Naive thymus-derived CD4-positive, alpha-beta T cell (primary cell): ENCODE results near the gene KIAA0825. TPM values are rescaled to one million over a fixed set of nuclear protein-coding genes. Genes with fewer than 3 reads are reported as not detected.

Experiments used
- ATAC-seq: fragments of 150-1000 bp; cut with Tn5 transposase; 2 replicates; pipeline ENCODE4 v1.10.0; 2021; ENCODE audit warnings: mild to moderate bottlenecking, moderate library complexity
- CTCF ChIA-PET: fragments of 350-600 bp; sonication (Branson Sonifier 250); formaldehyde crosslinking; loops from one replicate; lab custom pipeline; 2021; ENCODE audit warnings: antibody characterized with exemption; lab: Charles Lee
- POLR2A ChIA-PET: fragments of 350-600 bp; sonication (Branson Sonifier 250); formaldehyde crosslinking; loops from one replicate; lab custom pipeline; 2021; ENCODE audit warnings: antibody characterized with exemption, inconsistent platforms; lab: Charles Lee
- DNase-seq, 9 donors: peaks; one replicate each; pipeline versions ENCODE4 v3.0.0 to v3.0.0-alpha.2; 2020 to 2022; ENCODE audit warnings: mixed read lengths in 1 of 9
- H3K27ac ChIP-seq: one replicate; pipeline ENCODE4 v1.7.0; 2013; ENCODE audit warnings: mild to moderate bottlenecking, low read depth, low read length, moderate library complexity
- H3K27me3 ChIP-seq, 2 donors: one replicate each; pipeline ENCODE4 v1.7.0; 2013; ENCODE audit warnings: low read length in 2 of 2, mild to moderate bottlenecking in 2 of 2, moderate library complexity in 2 of 2; ENCODE audit not compliant: control insufficient read depth in 2 of 2, insufficient read depth in 2 of 2
- H3K36me3 ChIP-seq, 3 experiments: 1 replicate in 2 of 3; 2 replicates in 1 of 3; pipeline ENCODE4 v1.7.0; 2013; ENCODE audit warnings: low read length in 3 of 3, mild to moderate bottlenecking in 3 of 3, moderate library complexity in 1 of 3; ENCODE audit not compliant: insufficient read depth in 3 of 3, control insufficient read depth in 2 of 3
- H3K4me1 ChIP-seq, 2 donors: one replicate each; pipeline ENCODE4 v1.7.0; 2013; ENCODE audit warnings: low read length in 2 of 2, mild to moderate bottlenecking in 2 of 2, moderate library complexity in 1 of 2; ENCODE audit not compliant: control insufficient read depth in 2 of 2, insufficient read depth in 2 of 2
- H3K4me3 ChIP-seq: 2 replicates; pipeline ENCODE4 v1.7.0; 2013; ENCODE audit warnings: mild to moderate bottlenecking, low read length
- H3K9me3 ChIP-seq, 3 experiments: 1 replicate in 2 of 3; 2 replicates in 1 of 3; pipeline ENCODE4 v1.7.0; 2013; ENCODE audit warnings: low read length in 3 of 3; ENCODE audit not compliant: control insufficient read depth in 2 of 3
- H3K27ac Mint-ChIP-seq, 9 donors: one replicate each; pipeline ENCODE4 v1.8.0; 2020 to 2022; ENCODE audit warnings: mixed read lengths in 9 of 9, mild to moderate bottlenecking in 8 of 9, moderate library complexity in 5 of 9, inconsistent platforms in 2 of 9
- H3K27me3 Mint-ChIP-seq, 5 donors: one replicate each; pipeline ENCODE4 v1.8.0; 2021 to 2022; ENCODE audit warnings: mixed read lengths in 5 of 5, mild to moderate bottlenecking in 1 of 5
- H3K36me3 Mint-ChIP-seq, 5 donors: one replicate each; pipeline ENCODE4 v1.8.0; 2020 to 2022; ENCODE audit warnings: mixed read lengths in 5 of 5, mild to moderate bottlenecking in 3 of 5, inconsistent platforms in 1 of 5
- H3K4me1 Mint-ChIP-seq, 7 donors: one replicate each; pipeline ENCODE4 v1.8.0; 2020 to 2022; ENCODE audit warnings: mixed read lengths in 7 of 7, mild to moderate bottlenecking in 3 of 7, inconsistent platforms in 1 of 7
- H3K4me3 Mint-ChIP-seq, 10 donors: one replicate each; pipeline ENCODE4 v1.8.0; 2020 to 2022; ENCODE audit warnings: mild to moderate bottlenecking in 10 of 10, mixed read lengths in 10 of 10, moderate library complexity in 6 of 10, inconsistent platforms in 2 of 10
- H3K9me3 Mint-ChIP-seq, 11 donors: one replicate each; pipeline ENCODE4 v1.8.0; 2020 to 2022; ENCODE audit warnings: mixed read lengths in 11 of 11, mild to moderate bottlenecking in 4 of 11, inconsistent platforms in 1 of 11, moderate library complexity in 1 of 11
- intact Hi-C, 2 donors: fragments of 100-400 bp; cut with micrococcal nuclease; formaldehyde crosslinking; loops; one replicate each; pipeline ENCODE4 v1.15.1; 2023
- polyA plus RNA-seq, 2 donors: library from polyadenylated mRNA; unstranded; fragments of 300-500 nt; fragmentation: Illumina TruSeq; gene quantifications; one replicate each; pipeline ENCODE4 v1.2.3, GENCODE V29; 2021
- total RNA-seq, 6 experiments: library from RNA in 5 of 6; stranded (reverse) in 5 of 6; gene quantifications; 1 replicate in 5 of 6; 2 replicates in 1 of 6; pipeline ENCODE4 v1.2.3 and lab custom pipeline; 2021 to 2026

Gene KIAA0825
- total and polyA plus RNA-seq, 7 experiments from 2014 or later = 0.38 to 3.2 (median 1.3) TPM

- POLR2A ChIA-PET = no interaction called here
- Mint-ChIP-seq H3K27ac (no peak overlapping the region), H3K4me1 (peaks cover 0 to 6% (median 0%) of the 10 kb centered on the region in 7 donors)
These were observed 400.0 kb downstream of the KIAA0825 start for GRCh38 chr5:94218374-94218773.

GRCh38 chr5:94217745-94218144, 400.7 kb downstream of the KIAA0825 start:
- CTCF ChIA-PET = no interaction called here
- H3K27ac ChIP-seq = no peak overlapping the region
- Mint-ChIP-seq H3K36me3 (no peaks in the 10 kb centered on the region), H3K27me3 (peaks cover 0 to 4% (median 0%) of the 10 kb centered on the region in 5 donors), H3K27ac (no peak overlapping the region), H3K4me1 (no peaks in the 10 kb centered on the region), H3K4me3 (no peak overlapping the region), H3K9me3 (peaks cover 0 to 2% (median 0%) of the 10 kb centered on the region in 11 donors)
- intact Hi-C loops = no loop called here
- no peak for DNase-seq
- POLR2A ChIA-PET = no interaction called here
- H3K27me3 ChIP-seq = no peaks in the 10 kb centered on the region
- no peaks in the 10 kb centered on the region for H3K9me3 ChIP-seq
- H3K4me3 ChIP-seq = no peak overlapping the region
- no peaks in the 10 kb centered on the region for H3K36me3 ChIP-seq
- ATAC-seq = no peak
- H3K4me1 ChIP-seq = no peaks in the 10 kb centered on the region

More at GRCh38 chr5:94218374-94218773, 400.0 kb downstream of the KIAA0825 start:
- Histone ChIP-seq H3K27me3 (no peaks in the 10 kb centered on the region), H3K9me3 (no peaks in the 10 kb centered on the region), H3K4me1 (no peaks in the 10 kb centered on the region), H3K36me3 (no peaks in the 10 kb centered on the region), H3K4me3 (no peak overlapping the region), H3K27ac (no peak overlapping the region)
- CTCF ChIA-PET = no interaction called here
- Mint-ChIP-seq H3K4me3 (no peak overlapping the region), H3K36me3 (no peaks in the 10 kb centered on the region), H3K27me3 (peaks cover 0 to 4% (median 0%) of the 10 kb centered on the region in 5 donors), H3K9me3 (peaks cover 0 to 2% (median 0%) of the 10 kb centered on the region in 11 donors)
- DNase-seq (no peak), ATAC-seq (no peak)
- intact Hi-C loops = no loop called here

- H3K9me3 Mint-ChIP-seq = peaks cover 0 to 2% (median 0%) of the 10 kb centered on the region in 11 donors
- no peak overlapping the region for H3K4me3 Mint-ChIP-seq
- Histone ChIP-seq H3K9me3 (no peaks in the 10 kb centered on the region), H3K4me1 (no peaks in the 10 kb centered on the region), H3K36me3 (no peaks in the 10 kb centered on the region), H3K4me3 (no peak overlapping the region), H3K27ac (no peak overlapping the region), H3K27me3 (no peaks in the 10 kb centered on the region)
- H3K36me3 Mint-ChIP-seq = no peaks in the 10 kb centered on the region
- no peak overlapping the region for H3K27ac Mint-ChIP-seq
- no peaks in the 10 kb centered on the region for H3K4me1 Mint-ChIP-seq
- DNase-seq (no peak), ATAC-seq (no peak)
- ChIA-PET CTCF (no interaction called here), POLR2A (no interaction called here)
- H3K27me3 Mint-ChIP-seq = peaks cover 0 to 4% (median 0%) of the 10 kb centered on the region in 5 donors
- intact Hi-C loops = no loop called here
These were observed 401.2 kb downstream of the KIAA0825 start for GRCh38 chr5:94217216-94217615.

GRCh38 chr5:94212476-94212875, 405.9 kb downstream of the KIAA0825 start:
- Mint-ChIP-seq H3K27ac (no peak overlapping the region), H3K36me3 (no peaks in the 10 kb centered on the region), H3K9me3 (peaks cover 0 to 2% (median 0%) of the 10 kb centered on the region in 11 donors), H3K4me1 (no peaks in the 10 kb centered on the region), H3K4me3 (no peak overlapping the region), H3K27me3 (peaks cover 0 to 5% (median 4%) of the 10 kb centered on the region in 5 donors)
- no peak for ATAC-seq
- H3K9me3 ChIP-seq = no peaks in the 10 kb centered on the region
- ChIA-PET POLR2A (no interaction called here), CTCF (no interaction called here)
- no peaks in the 10 kb centered on the region for H3K27me3 ChIP-seq
- H3K4me1 ChIP-seq = no peaks in the 10 kb centered on the region
- no peak overlapping the region for H3K4me3 ChIP-seq
- DNase-seq = no peak
- no peaks in the 10 kb centered on the region for H3K36me3 ChIP-seq
- intact Hi-C loops = no loop called here
- H3K27ac ChIP-seq = no peak overlapping the region

GRCh38 chr5:94209774-94210355, 408.5 kb downstream of the KIAA0825 start:
- Histone ChIP-seq H3K4me1 (no peaks in the 10 kb centered on the region), H3K27ac (no peak overlapping the region), H3K4me3 (no peak overlapping the region), H3K27me3 (no peaks in the 10 kb centered on the region), H3K9me3 (no peaks in the 10 kb centered on the region), H3K36me3 (no peaks in the 10 kb centered on the region)
- no peaks in the 10 kb centered on the region for H3K9me3 Mint-ChIP-seq
- H3K36me3 Mint-ChIP-seq = no peaks in the 10 kb centered on the region
- DNase-seq (no peak), ATAC-seq (no peak)
- ChIA-PET POLR2A (no interaction called here), CTCF (no interaction called here)
- H3K27ac Mint-ChIP-seq = no peak overlapping the region
- H3K4me3 Mint-ChIP-seq = no peak overlapping the region
- no peaks in the 10 kb centered on the region for H3K4me1 Mint-ChIP-seq
- peaks cover 0 to 6% (median 5%) of the 10 kb centered on the region in 5 donors for H3K27me3 Mint-ChIP-seq
- intact Hi-C loops = no loop called here

- no peak for ATAC-seq
- Histone ChIP-seq H3K36me3 (no peaks in the 10 kb centered on the region), H3K27me3 (no peaks in the 10 kb centered on the region), H3K4me3 (no peak overlapping the region), H3K27ac (no peak overlapping the region), H3K4me1 (no peaks in the 10 kb centered on the region), H3K9me3 (no peaks in the 10 kb centered on the region)
- POLR2A ChIA-PET = no interaction called here
- DNase-seq = no peak
- Mint-ChIP-seq H3K27me3 (peaks cover 0 to 6% (median 5%) of the 10 kb centered on the region in 5 donors), H3K4me1 (no peaks in the 10 kb centered on the region), H3K4me3 (no peak overlapping the region), H3K9me3 (no peaks in the 10 kb centered on the region), H3K36me3 (no peaks in the 10 kb centered on the region), H3K27ac (no peak overlapping the region)
- CTCF ChIA-PET = no interaction called here
- intact Hi-C loops = no loop called here
These were observed 409.1 kb downstream of the KIAA0825 start for GRCh38 chr5:94209272-94209671.

- Mint-ChIP-seq H3K4me1 (peaks cover 0 to 2% (median 0%) of the 10 kb centered on the region in 7 donors), H3K9me3 (peaks cover 0 to 3% (median 0%) of the 10 kb centered on the region in 11 donors), H3K4me3 (no peak overlapping the region), H3K27me3 (peaks cover 0 to 8% (median 3%) of the 10 kb centered on the region in 5 donors), H3K27ac (no peak overlapping the region), H3K36me3 (no peaks in the 10 kb centered on the region)
- Histone ChIP-seq H3K27me3 (no peaks in the 10 kb centered on the region), H3K9me3 (no peaks in the 10 kb centered on the region), H3K4me3 (no peak overlapping the region), H3K36me3 (no peaks in the 10 kb centered on the region), H3K27ac (no peak overlapping the region), H3K4me1 (no peaks in the 10 kb centered on the region)
- intact Hi-C loops = no loop called here
- no peak for DNase-seq
- CTCF ChIA-PET = no interaction called here
- no peak for ATAC-seq
- POLR2A ChIA-PET = no interaction called here
These were observed 418.8 kb downstream of the KIAA0825 start for GRCh38 chr5:94199566-94199965.
